HT1080 (cell line): Measurements from ENCODE around the gene MAF. TPM values are rescaled to one million over a fixed set of nuclear protein-coding genes. Genes with fewer than 3 reads are reported as not detected.

Experiments used
- DNase-seq: peaks from one replicate; pipeline ENCODE4 v3.0.0-alpha.2; 2015; ENCODE audit warnings: low read depth
- polyA plus RNA-seq, 2 experiments: library from polyadenylated mRNA; depleted of rRNA; stranded (reverse); fragments of >200 nt; gene quantifications; 2 replicates each; pipeline ENCODE4 v1.2.3, GENCODE V29; 2015
- total RNA-seq: library from RNA; depleted of rRNA; stranded (reverse); fragments of >200 nt; shearing (Covaris generic); gene quantifications from 2 replicates; pipeline ENCODE4 v1.2.3, GENCODE V29; 2014; rRNA removed

MAF gene
- total RNA-seq: not detected in 2 replicates
- polyA plus RNA-seq (2015; cell fraction: cytosol; rRNA removed): 0.12 and 0.18 TPM in 2 replicates
- polyA plus RNA-seq (2015; cell fraction: nucleus; rRNA removed): 0.23 and 0.42 TPM in 2 replicates

GRCh38 chr16:79600638-79601091, at the start of gene MAF:
Gene MAF (minus strand): TSS chr16:79600737. CDS start chr16:79599902, 835 bp downstream.
- peak; percentile 61 for DNase-seq

- DNase-seq: no peak
These were observed 48.3 kb upstream of the MAF start for GRCh38 chr16:79648826-79649225.

GRCh38 chr16:79647586-79647985, 47.0 kb upstream of the MAF start:
- peak; percentile 21 for DNase-seq

- DNase-seq: no peak
These were observed 45.2 kb upstream of the MAF start for GRCh38 chr16:79645701-79646100.

- DNase-seq: no peak
These were observed 44.6 kb upstream of the MAF start for GRCh38 chr16:79644971-79645667.

GRCh38 chr16:79642652-79643051, 42.1 kb upstream of the MAF start:
- DNase-seq: no peak

GRCh38 chr16:79640513-79641360, 40.2 kb upstream of the MAF start:
- DNase-seq: no peak

GRCh38 chr16:79639576-79640311, 39.2 kb upstream of the MAF start:
- DNase-seq: peak; percentile 60

- DNase-seq: no peak
These were observed 37.8 kb upstream of the MAF start for GRCh38 chr16:79638386-79638785.

- DNase-seq: no peak
These were observed 35.0 kb upstream of the MAF start for GRCh38 chr16:79635488-79635887.

GRCh38 chr16:79634298-79634697, 33.8 kb upstream of the MAF start:
- DNase-seq: no peak

GRCh38 chr16:79632289-79632688, 31.8 kb upstream of the MAF start:
- DNase-seq: peak; percentile 64

- no peak for DNase-seq
These were observed 28.5 kb upstream of the MAF start for GRCh38 chr16:79628988-79629387.

GRCh38 chr16:79628501-79628975, 28.0 kb upstream of the MAF start:
- DNase-seq: peak; percentile 95

- no peak for DNase-seq
These were observed 26.6 kb upstream of the MAF start for GRCh38 chr16:79627092-79627491.

- DNase-seq: no peak
These were observed 25.2 kb upstream of the MAF start for GRCh38 chr16:79625738-79626137.

GRCh38 chr16:79623824-79624223, 23.3 kb upstream of the MAF start:
- DNase-seq: no peak

GRCh38 chr16:79623062-79623461, 22.5 kb upstream of the MAF start:
- no peak for DNase-seq

- no peak for DNase-seq
These were observed 20.5 kb upstream of the MAF start for GRCh38 chr16:79621027-79621426.

GRCh38 chr16:79618692-79619050, 18.1 kb upstream of the MAF start:
- DNase-seq: no peak

- no peak for DNase-seq
These were observed 17.6 kb upstream of the MAF start for GRCh38 chr16:79618041-79618691.
